ENCODE measurements around the gene NBL1. TPM values are rescaled to one million over a fixed set of nuclear protein-coding genes. Genes with fewer than 3 reads are reported as not detected.

The NBL1 gene
- total RNA-seq, 1 experiment from 2014 or later = not detected

- DNase-seq = no peak
- H3K36me3 ChIP-seq (ENCODE audit: insufficient read depth, low read length) = no peaks in the 10 kb centered on the region
- no peaks in the 10 kb centered on the region for H3K9me2 ChIP-seq (replicated peaks; ENCODE audit: insufficient read depth, low read length)
- no peaks in the 10 kb centered on the region for H4K20me1 ChIP-seq (ENCODE audit: insufficient read depth, low read depth, low read length)
- no peak overlapping the region for H3K4me2 ChIP-seq (ENCODE audit: low read depth, low read length, poor library complexity, severe bottlenecking)
- H2AFZ ChIP-seq (ENCODE audit: low read length) = no peak overlapping the region
- H3K9me3 ChIP-seq (ENCODE audit: low read length) = no peaks in the 10 kb centered on the region
- no peak overlapping the region for H3K4me3 ChIP-seq (ENCODE audit: low read length)
- no peak overlapping the region for H3K27ac ChIP-seq (ENCODE audit: low read length)
- no peak overlapping the region for H3K9ac ChIP-seq (ENCODE audit: low read length)
- H3K4me1 ChIP-seq (ENCODE audit: low read length) = peaks cover 3% of the 10 kb centered on the region
- no peaks in the 10 kb centered on the region for H3K79me2 ChIP-seq (ENCODE audit: low read length)
- H3K27me3 ChIP-seq (ENCODE audit: low read length) = no peaks in the 10 kb centered on the region
These were observed 18.2 kb downstream of the NBL1 start for GRCh38 chr1:19662313-19662712.

DNA sequence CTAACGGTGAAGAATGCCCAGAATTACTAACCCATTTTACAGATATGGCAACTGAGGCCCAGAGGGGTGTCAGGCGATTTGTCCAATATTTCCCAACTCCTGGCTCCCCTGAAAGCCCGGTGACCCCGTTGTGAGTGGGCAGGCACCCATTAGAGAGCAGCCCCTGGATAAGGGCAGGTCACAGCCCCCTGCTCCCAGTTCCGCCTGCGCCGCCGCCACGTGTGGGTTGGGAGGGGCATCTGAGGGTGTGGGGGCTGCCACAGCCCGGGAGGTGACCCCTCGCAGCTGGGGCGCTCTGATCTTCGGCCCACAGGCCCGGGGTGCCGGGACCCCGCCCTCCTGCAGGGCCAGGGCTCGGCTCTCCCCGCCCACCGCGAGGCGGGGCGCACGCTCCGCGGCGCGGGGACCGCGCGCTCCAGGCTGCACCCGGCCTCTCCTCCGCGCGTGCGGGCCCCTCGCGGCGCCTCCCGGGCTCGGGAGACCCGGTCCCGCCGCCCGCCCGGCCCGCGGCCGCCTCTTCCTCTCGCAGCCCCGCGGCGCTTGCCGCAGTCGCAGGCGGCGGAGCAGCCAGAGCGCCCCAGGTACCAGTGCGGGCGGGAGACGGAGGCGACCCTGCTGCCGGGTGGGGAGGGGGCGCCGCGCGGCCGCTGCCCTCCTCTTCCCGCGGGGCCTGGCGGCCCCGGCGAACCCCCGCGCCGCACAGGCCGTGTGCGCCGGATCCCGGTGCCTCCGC lies 20.5 kb downstream of the NBL1 start, which contains the start of gene HTR6:
TSS of gene HTR6 (plus strand) at position 423 of the 733 bp plus-strand sequence. CDS start 879 bp downstream, outside the sequence.
- no peaks in the 10 kb centered on the region for H3K9me2 ChIP-seq (replicated peaks; ENCODE audit: insufficient read depth, low read length)
- H3K9ac ChIP-seq (ENCODE audit: low read length) = no peak within 1 kb of the TSS
- H3K79me2 ChIP-seq (ENCODE audit: low read length) = no peaks in the 10 kb centered on the region
- H3K4me1 ChIP-seq (ENCODE audit: low read length) = peaks cover under 1% of the 10 kb centered on the region
- H3K36me3 ChIP-seq (ENCODE audit: insufficient read depth, low read length) = no peaks in the 10 kb centered on the region
- no peak within 1 kb of the TSS for H3K4me3 ChIP-seq (ENCODE audit: low read length)
- no peak for DNase-seq
- no peaks in the 10 kb centered on the region for H3K27me3 ChIP-seq (ENCODE audit: low read length)
- H3K4me2 ChIP-seq (ENCODE audit: low read depth, low read length, poor library complexity, severe bottlenecking) = no peak within 1 kb of the TSS
- H3K9me3 ChIP-seq (ENCODE audit: low read length) = no peaks in the 10 kb centered on the region
- no peak within 1 kb of the TSS for H2AFZ ChIP-seq (ENCODE audit: low read length)
- H4K20me1 ChIP-seq (ENCODE audit: insufficient read depth, low read depth, low read length) = no peaks in the 10 kb centered on the region
- no peak within 1 kb of the TSS for H3K27ac ChIP-seq (ENCODE audit: low read length)

- no peak overlapping the region for H3K9ac ChIP-seq (ENCODE audit: low read length)
- H3K9me2 ChIP-seq (replicated peaks; ENCODE audit: insufficient read depth, low read length) = no peaks in the 10 kb centered on the region
- H3K79me2 ChIP-seq (ENCODE audit: low read length) = no peaks in the 10 kb centered on the region
- no peak overlapping the region for H2AFZ ChIP-seq (ENCODE audit: low read length)
- H4K20me1 ChIP-seq (ENCODE audit: insufficient read depth, low read depth, low read length) = no peaks in the 10 kb centered on the region
- no peaks in the 10 kb centered on the region for H3K9me3 ChIP-seq (ENCODE audit: low read length)
- no peak for DNase-seq
- H3K36me3 ChIP-seq (ENCODE audit: insufficient read depth, low read length) = no peaks in the 10 kb centered on the region
- no peaks in the 10 kb centered on the region for H3K4me1 ChIP-seq (ENCODE audit: low read length)
- H3K27me3 ChIP-seq (ENCODE audit: low read length) = no peaks in the 10 kb centered on the region
- H3K4me2 ChIP-seq (ENCODE audit: low read depth, low read length, poor library complexity, severe bottlenecking) = no peak overlapping the region
- H3K27ac ChIP-seq (ENCODE audit: low read length) = no peak overlapping the region
- no peak overlapping the region for H3K4me3 ChIP-seq (ENCODE audit: low read length)
These were observed 21.0 kb downstream of the NBL1 start for GRCh38 chr1:19665186-19665495.

DNA sequence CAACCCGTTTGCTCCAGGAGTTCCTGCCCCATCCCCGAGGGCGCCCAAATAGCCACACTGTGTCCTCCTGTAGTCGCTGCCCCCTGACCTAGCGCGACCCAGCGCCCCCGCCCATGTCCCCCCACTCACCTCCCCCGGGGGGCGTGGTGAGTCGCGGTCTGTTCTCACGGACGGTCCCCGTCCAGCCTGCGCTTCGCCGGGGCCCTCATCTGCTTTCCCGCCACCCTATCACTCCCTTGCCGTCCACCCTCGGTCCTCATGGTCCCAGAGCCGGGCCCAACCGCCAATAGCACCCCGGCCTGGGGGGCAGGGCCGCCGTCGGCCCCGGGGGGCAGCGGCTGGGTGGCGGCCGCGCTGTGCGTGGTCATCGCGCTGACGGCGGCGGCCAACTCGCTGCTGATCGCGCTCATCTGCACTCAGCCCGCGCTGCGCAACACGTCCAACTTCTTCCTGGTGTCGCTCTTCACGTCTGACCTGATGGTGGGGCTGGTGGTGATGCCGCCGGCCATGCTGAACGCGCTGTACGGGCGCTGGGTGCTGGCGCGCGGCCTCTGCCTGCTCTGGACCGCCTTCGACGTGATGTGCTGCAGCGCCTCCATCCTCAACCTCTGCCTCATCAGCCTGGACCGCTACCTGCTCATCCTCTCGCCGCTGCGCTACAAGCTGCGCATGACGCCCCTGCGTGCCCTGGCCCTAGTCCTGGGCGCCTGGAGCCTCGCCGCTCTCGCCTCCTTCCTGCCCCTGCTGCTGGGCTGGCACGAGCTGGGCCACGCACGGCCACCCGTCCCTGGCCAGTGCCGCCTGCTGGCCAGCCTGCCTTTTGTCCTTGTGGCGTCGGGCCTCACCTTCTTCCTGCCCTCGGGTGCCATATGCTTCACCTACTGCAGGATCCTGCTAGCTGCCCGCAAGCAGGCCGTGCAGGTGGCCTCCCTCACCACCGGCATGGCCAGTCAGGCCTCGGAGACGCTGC lies 21.7 kb downstream of the NBL1 start:
- Histone ChIP-seq H3K4me1 (ENCODE audit: low read length) (no peaks in the 10 kb centered on the region), H3K36me3 (ENCODE audit: insufficient read depth, low read length) (no peaks in the 10 kb centered on the region), H3K4me2 (ENCODE audit: low read depth, low read length, poor library complexity, severe bottlenecking) (no peak overlapping the region), H4K20me1 (ENCODE audit: insufficient read depth, low read depth, low read length) (no peaks in the 10 kb centered on the region), H3K4me3 (ENCODE audit: low read length) (no peak overlapping the region), H3K9ac (ENCODE audit: low read length) (no peak overlapping the region), H3K9me3 (ENCODE audit: low read length) (no peaks in the 10 kb centered on the region), H3K27ac (ENCODE audit: low read length) (no peak overlapping the region), H3K27me3 (ENCODE audit: low read length) (no peaks in the 10 kb centered on the region), H3K79me2 (ENCODE audit: low read length) (no peaks in the 10 kb centered on the region), H3K9me2 (replicated peaks; ENCODE audit: insufficient read depth, low read length) (no peaks in the 10 kb centered on the region), H2AFZ (ENCODE audit: low read length) (no peak overlapping the region)
- DNase-seq = no peak

DNA sequence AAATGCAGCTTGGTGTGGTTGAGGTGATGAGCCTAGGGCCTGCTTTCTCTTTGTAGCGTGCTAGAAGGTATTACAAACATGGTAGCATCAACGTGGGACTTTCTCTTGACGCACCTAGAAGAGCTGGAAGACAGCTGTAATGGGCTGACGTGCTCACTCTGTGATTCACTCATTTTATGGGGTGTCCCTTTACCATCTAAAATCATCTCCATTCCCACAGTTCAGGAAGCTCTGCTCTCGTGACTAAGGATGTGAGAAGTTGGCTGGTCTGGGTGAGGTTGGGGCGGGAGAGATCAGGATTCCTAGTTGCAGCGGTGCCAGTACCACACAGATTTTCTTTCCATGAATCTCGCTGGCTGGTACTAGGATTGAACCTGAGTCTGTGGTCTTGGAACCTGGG lies 24.8 kb downstream of the NBL1 start:
- Histone ChIP-seq H3K27me3 (ENCODE audit: low read length) (no peaks in the 10 kb centered on the region), H4K20me1 (ENCODE audit: insufficient read depth, low read depth, low read length) (no peaks in the 10 kb centered on the region), H3K4me2 (ENCODE audit: low read depth, low read length, poor library complexity, severe bottlenecking) (no peak overlapping the region), H3K4me1 (ENCODE audit: low read length) (no peaks in the 10 kb centered on the region), H2AFZ (ENCODE audit: low read length) (no peak overlapping the region), H3K9me2 (replicated peaks; ENCODE audit: insufficient read depth, low read length) (no peaks in the 10 kb centered on the region), H3K4me3 (ENCODE audit: low read length) (no peak overlapping the region), H3K27ac (ENCODE audit: low read length) (no peak overlapping the region), H3K79me2 (ENCODE audit: low read length) (no peaks in the 10 kb centered on the region), H3K36me3 (ENCODE audit: insufficient read depth, low read length) (no peaks in the 10 kb centered on the region), H3K9ac (ENCODE audit: low read length) (no peak overlapping the region), H3K9me3 (ENCODE audit: low read length) (no peaks in the 10 kb centered on the region)
- no peak for DNase-seq

DNA sequence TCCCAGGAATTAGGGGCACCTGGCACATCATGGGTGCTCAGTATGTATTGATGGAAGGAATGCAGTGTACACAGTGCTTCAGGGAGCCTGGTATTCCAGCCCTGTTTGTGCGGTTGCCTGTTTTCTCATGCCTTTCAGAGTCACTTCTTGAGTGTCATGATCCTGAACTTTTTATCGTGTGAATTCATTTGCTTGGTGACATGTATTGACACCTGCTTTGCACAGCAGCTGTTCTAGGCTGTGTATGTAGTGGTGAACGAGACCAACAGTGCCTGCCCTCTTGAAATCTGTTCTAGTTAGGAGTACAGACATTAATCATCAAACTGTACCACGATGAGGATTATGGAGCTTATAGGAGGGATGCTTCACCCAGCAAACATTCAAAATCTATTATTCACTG lies 26.7 kb downstream of the NBL1 start:
- H3K36me3 ChIP-seq (ENCODE audit: insufficient read depth, low read length) = no peaks in the 10 kb centered on the region
- H3K79me2 ChIP-seq (ENCODE audit: low read length) = no peaks in the 10 kb centered on the region
- H3K9ac ChIP-seq (ENCODE audit: low read length) = no peak overlapping the region
- no peak for DNase-seq
- no peaks in the 10 kb centered on the region for H4K20me1 ChIP-seq (ENCODE audit: insufficient read depth, low read depth, low read length)
- no peak overlapping the region for H2AFZ ChIP-seq (ENCODE audit: low read length)
- H3K9me2 ChIP-seq (replicated peaks; ENCODE audit: insufficient read depth, low read length) = no peaks in the 10 kb centered on the region
- no peaks in the 10 kb centered on the region for H3K27me3 ChIP-seq (ENCODE audit: low read length)
- no peaks in the 10 kb centered on the region for H3K9me3 ChIP-seq (ENCODE audit: low read length)
- no peak overlapping the region for H3K4me2 ChIP-seq (ENCODE audit: low read depth, low read length, poor library complexity, severe bottlenecking)
- no peaks in the 10 kb centered on the region for H3K4me1 ChIP-seq (ENCODE audit: low read length)
- H3K27ac ChIP-seq (ENCODE audit: low read length) = no peak overlapping the region
- H3K4me3 ChIP-seq (ENCODE audit: low read length) = no peak overlapping the region

GRCh38 chr1:19672237-19672636 lies 28.1 kb downstream of the NBL1 start:
- Histone ChIP-seq H3K27me3 (ENCODE audit: low read length) (no peaks in the 10 kb centered on the region), H3K9me2 (replicated peaks; ENCODE audit: insufficient read depth, low read length) (no peaks in the 10 kb centered on the region), H3K4me3 (ENCODE audit: low read length) (no peak overlapping the region), H3K27ac (ENCODE audit: low read length) (no peak overlapping the region), H2AFZ (ENCODE audit: low read length) (no peak overlapping the region), H3K4me1 (ENCODE audit: low read length) (no peaks in the 10 kb centered on the region), H3K79me2 (ENCODE audit: low read length) (no peaks in the 10 kb centered on the region), H3K9ac (ENCODE audit: low read length) (no peak overlapping the region), H3K4me2 (ENCODE audit: low read depth, low read length, poor library complexity, severe bottlenecking) (no peak overlapping the region), H4K20me1 (ENCODE audit: insufficient read depth, low read depth, low read length) (no peaks in the 10 kb centered on the region), H3K9me3 (ENCODE audit: low read length) (no peaks in the 10 kb centered on the region), H3K36me3 (ENCODE audit: insufficient read depth, low read length) (no peaks in the 10 kb centered on the region)
- no peak for DNase-seq

DNA sequence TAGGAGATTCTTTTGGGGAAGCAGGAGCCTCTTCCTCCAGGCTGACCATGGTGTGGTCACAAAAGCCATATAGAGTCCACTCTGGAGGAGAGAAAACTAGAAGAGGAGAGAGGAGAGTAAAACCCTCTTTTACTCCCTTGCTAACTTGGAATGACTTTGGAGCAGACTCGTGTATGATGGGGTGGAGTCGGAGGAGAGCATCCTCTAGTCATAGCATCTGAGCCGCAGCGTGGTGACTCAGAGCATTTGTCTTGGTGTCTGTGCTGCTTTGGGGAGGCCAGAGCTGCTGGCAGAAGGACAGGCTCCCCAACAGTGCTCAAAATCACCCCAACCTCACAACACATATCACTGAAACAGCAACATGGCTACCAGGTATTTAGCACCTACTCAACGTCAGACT lies 31.7 kb downstream of the NBL1 start:
- H3K27ac ChIP-seq (ENCODE audit: low read length) = no peak overlapping the region
- H3K9ac ChIP-seq (ENCODE audit: low read length) = no peak overlapping the region
- no peak for DNase-seq
- no peaks in the 10 kb centered on the region for H3K79me2 ChIP-seq (ENCODE audit: low read length)
- H3K27me3 ChIP-seq (ENCODE audit: low read length) = no peaks in the 10 kb centered on the region
- H4K20me1 ChIP-seq (ENCODE audit: insufficient read depth, low read depth, low read length) = no peaks in the 10 kb centered on the region
- no peaks in the 10 kb centered on the region for H3K9me2 ChIP-seq (replicated peaks; ENCODE audit: insufficient read depth, low read length)
- no peaks in the 10 kb centered on the region for H3K36me3 ChIP-seq (ENCODE audit: insufficient read depth, low read length)
- H3K9me3 ChIP-seq (ENCODE audit: low read length) = no peaks in the 10 kb centered on the region
- H3K4me3 ChIP-seq (ENCODE audit: low read length) = no peak overlapping the region
- no peak overlapping the region for H3K4me2 ChIP-seq (ENCODE audit: low read depth, low read length, poor library complexity, severe bottlenecking)
- no peaks in the 10 kb centered on the region for H3K4me1 ChIP-seq (ENCODE audit: low read length)
- no peak overlapping the region for H2AFZ ChIP-seq (ENCODE audit: low read length)
